ENCODE data around the gene ZNF112.

- TF ChIP-seq CTCF (IDR thresholded peaks at IDR 0.05) (no peak), POLR2A (IDR thresholded peaks at IDR 0.05) (no peak)
Observed at GRCh38 chr19:44332145-44332544, 24.3 kb downstream of the ZNF112 start.
